ENCODE data around the gene QPCTL.
A peak's percentile ranks its signal among the peaks of the same experiment; 100 is the strongest.
"Not testable (repeated sequence)": the region's sequence is repeated elsewhere in the genome, so short reads cannot be mapped to it uniquely, and the experiment has no call there.

The QPCTL gene

GRCh38 chr19:45733160-45733810 lies 40.8 kb downstream of the QPCTL start, which contains the start of gene MEIOSIN:
Gene MEIOSIN, plus strand, starts transcription at chr19:45733439. Its CDS starts 1,938 bp downstream, at chr19:45735377.
- TF ChIP-seq CTCF (IDR thresholded peaks at IDR 0.05; ENCODE audit: low read depth, low read length) (no peak), MAX (IDR thresholded peaks at IDR 0.05; ENCODE audit: low read depth, low read length) (no peak), POLR2A (IDR thresholded peaks at IDR 0.05; ENCODE audit: extremely low read depth, insufficient read length) (no peak), MYC (IDR thresholded peaks at IDR 0.05; ENCODE audit: low read depth, low read length) (no peak)
- no peak for DNase-seq (ENCODE audit: low read depth)
- no peak within 1 kb of the TSS for H3K4me3 ChIP-seq (ENCODE audit: low read depth, low read length)

DNA sequence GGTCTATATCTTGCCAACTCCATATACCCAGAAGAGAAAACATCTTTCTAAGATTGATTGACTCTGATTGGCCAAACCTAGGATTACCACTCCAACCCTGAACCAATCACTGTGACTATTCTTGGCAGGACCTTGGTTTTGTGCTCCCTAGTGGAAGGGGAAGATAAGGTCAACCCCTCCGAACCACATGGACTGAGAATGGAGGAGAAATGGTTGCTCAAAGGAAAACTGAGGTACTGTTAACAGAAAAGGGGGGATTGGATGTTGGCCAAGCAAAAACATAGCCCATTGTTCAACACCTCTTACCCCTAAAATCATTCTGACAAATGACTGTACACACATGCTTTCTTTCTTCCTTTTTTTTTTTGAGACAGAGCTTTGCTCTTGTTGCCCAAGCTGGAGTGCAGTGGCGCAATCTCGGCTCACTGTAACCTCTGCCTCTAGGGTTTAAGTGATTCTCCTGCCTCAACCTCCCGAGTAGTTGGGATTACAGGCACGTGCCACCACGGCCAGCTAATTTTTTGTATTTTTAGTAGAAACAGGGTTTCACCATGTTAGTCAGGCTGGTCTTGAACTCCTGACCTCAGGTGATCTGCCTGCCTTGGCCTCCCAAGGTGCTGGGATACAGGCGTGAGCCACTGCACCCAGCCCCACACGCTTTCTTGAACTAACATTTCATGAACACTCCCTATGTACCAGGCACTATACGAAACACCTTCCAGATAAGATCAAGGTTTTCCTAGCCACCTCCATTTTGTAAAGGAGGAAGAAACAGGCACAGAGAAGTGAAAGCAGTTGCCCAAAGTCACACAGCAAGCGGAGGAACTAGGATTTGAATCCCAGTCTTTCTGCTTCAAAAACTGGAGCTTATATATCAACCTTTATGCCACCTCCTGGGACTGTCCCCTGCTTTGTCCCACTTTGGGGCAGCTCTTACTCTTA lies 47.3 kb downstream of the QPCTL start:
- TF ChIP-seq POLR2A (IDR thresholded peaks at IDR 0.05; ENCODE audit: extremely low read depth, insufficient read length) (no peak), MAX (IDR thresholded peaks at IDR 0.05; ENCODE audit: low read depth, low read length) (peak; percentile 57), MYC (IDR thresholded peaks at IDR 0.05; ENCODE audit: low read depth, low read length) (peak; percentile 83), CTCF (IDR thresholded peaks at IDR 0.05; ENCODE audit: low read depth, low read length) (peak; percentile 8)
- DNase-seq (ENCODE audit: low read depth), result peak; percentile 76
- peak overlapping the region; percentile 48 for H3K4me3 ChIP-seq (ENCODE audit: low read depth, low read length)

DNA sequence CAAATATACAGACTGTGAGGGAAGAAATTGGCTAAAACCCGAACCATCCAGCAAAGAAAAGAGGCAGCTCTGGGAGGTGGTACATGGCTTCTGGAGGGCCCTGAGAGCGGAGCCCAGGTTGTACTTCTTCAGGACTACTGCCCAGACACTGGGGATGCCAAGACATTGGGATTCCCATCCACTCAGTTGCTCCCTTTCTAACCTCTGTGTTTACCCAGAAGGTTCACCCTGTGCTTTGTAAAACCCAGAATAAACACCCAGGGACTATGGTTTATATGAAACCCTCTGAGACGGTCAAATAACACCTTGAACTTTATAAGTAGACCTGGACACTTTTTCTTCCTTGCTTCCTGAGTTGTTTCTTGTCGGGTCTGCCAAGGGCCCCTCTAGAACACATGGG lies 50.5 kb downstream of the QPCTL start:
- TF ChIP-seq MAX (IDR thresholded peaks at IDR 0.05; ENCODE audit: low read depth, low read length), result no peak
- no peak for TF ChIP-seq MYC (IDR thresholded peaks at IDR 0.05; ENCODE audit: low read depth, low read length)
- no peak for TF ChIP-seq POLR2A (IDR thresholded peaks at IDR 0.05; ENCODE audit: extremely low read depth, insufficient read length)
- TF ChIP-seq CTCF (IDR thresholded peaks at IDR 0.05; ENCODE audit: low read depth, low read length), result no peak
- DNase-seq (ENCODE audit: low read depth), result no peak
- no peak overlapping the region for H3K4me3 ChIP-seq (ENCODE audit: low read depth, low read length)

GRCh38 chr19:45745606-45746005 lies 53.1 kb downstream of the QPCTL start:
- DNase-seq (ENCODE audit: low read depth), result no peak
- TF ChIP-seq MYC (IDR thresholded peaks at IDR 0.05; ENCODE audit: low read depth, low read length), result no peak
- H3K4me3 ChIP-seq (ENCODE audit: low read depth, low read length), result no peak overlapping the region

- TF ChIP-seq POLR2A (IDR thresholded peaks at IDR 0.05; ENCODE audit: extremely low read depth, insufficient read length), result no peak
- no peak for TF ChIP-seq MAX (IDR thresholded peaks at IDR 0.05; ENCODE audit: low read depth, low read length)
- TF ChIP-seq CTCF (IDR thresholded peaks at IDR 0.05; ENCODE audit: low read depth, low read length), result no peak
- H3K4me3 ChIP-seq (ENCODE audit: low read depth, low read length), result no peak overlapping the region
- DNase-seq (ENCODE audit: low read depth), result no peak
Observed at GRCh38 chr19:45746866-45747265, 54.4 kb downstream of the QPCTL start.

GRCh38 chr19:45747513-45747912 lies 55.0 kb downstream of the QPCTL start:
- H3K4me3 ChIP-seq (ENCODE audit: low read depth, low read length), result no peak overlapping the region
- no peak for DNase-seq (ENCODE audit: low read depth)
- TF ChIP-seq CTCF (IDR thresholded peaks at IDR 0.05; ENCODE audit: low read depth, low read length), result no peak
- TF ChIP-seq MAX (IDR thresholded peaks at IDR 0.05; ENCODE audit: low read depth, low read length), result no peak
- TF ChIP-seq MYC (IDR thresholded peaks at IDR 0.05; ENCODE audit: low read depth, low read length), result no peak

DNA sequence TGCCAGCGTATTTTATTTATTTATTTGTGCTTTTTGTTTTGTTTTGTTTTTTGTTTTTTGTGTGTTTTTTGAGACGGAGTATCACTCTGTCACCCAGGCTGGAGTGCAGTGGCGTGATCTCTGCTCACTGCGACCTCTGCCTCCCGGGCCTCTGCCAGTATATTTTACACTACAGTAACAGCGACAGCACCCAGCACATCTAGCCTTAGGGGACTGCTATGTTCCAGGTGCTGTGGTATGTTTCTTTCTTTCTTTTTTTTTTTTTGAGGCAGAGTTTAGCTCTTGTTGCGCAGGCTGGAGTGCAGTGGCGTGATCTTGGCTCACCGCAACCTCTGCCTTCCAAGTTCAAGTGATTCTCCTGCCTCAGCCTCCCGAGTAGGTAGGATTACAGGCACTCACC lies 59.0 kb downstream of the QPCTL start:
- H3K4me3 ChIP-seq (ENCODE audit: low read depth, low read length); DNase-seq (ENCODE audit: low read depth): not testable (repeated sequence)

Data from NB4 (cell line).